OCI-LY1 (cell line): Measurements from ENCODE around the gene FILIP1L.

Source experiments
- H2AFZ ChIP-seq: fragments of 200-600 bp; sonication (generic), shearing (Covaris generic); 2 replicates; pipeline ENCODE4 v1.6.0; 2014; ENCODE audit warnings: antibody characterized with exemption, mild to moderate bottlenecking, low read length
- H3F3A ChIP-seq: fragments of 200-600 bp; sonication (generic), shearing (Covaris generic); 2 replicates; pipeline ENCODE4 v1.6.0; 2014; ENCODE audit warnings: mild to moderate bottlenecking, antibody characterized with exemption, low read length, moderate library complexity; ENCODE audit not compliant: insufficient read depth
- H3K27ac ChIP-seq: fragments of 200-600 bp; sonication (generic); 2 replicates; pipeline ENCODE4 v1.5.1; 2014; ENCODE audit warnings: low read length, mixed run types, mild to moderate bottlenecking, low read depth; ENCODE audit not compliant: poor library complexity, severe bottlenecking
- H3K27me3 ChIP-seq: fragments of 200-600 bp; sonication (generic); 2 replicates; pipeline ENCODE4 v1.6.0; 2014; ENCODE audit warnings: antibody characterized with exemption, mild to moderate bottlenecking, low read length, moderate library complexity; ENCODE audit not compliant: insufficient read depth
- H3K36me3 ChIP-seq: fragments of 200-600 bp; sonication (generic); 2 replicates; pipeline ENCODE4 v1.6.1; 2014; ENCODE audit warnings: mild to moderate bottlenecking, antibody characterized with exemption, low read length, moderate library complexity, mixed read lengths; ENCODE audit not compliant: insufficient read depth
- H3K4me1 ChIP-seq: fragments of 200-600 bp; sonication (generic); 2 replicates; pipeline ENCODE4 v1.5.1; 2014; ENCODE audit warnings: mild to moderate bottlenecking, low read length, moderate library complexity; ENCODE audit not compliant: insufficient read depth, severe bottlenecking
- H3K4me2 ChIP-seq: fragments of 200-600 bp; sonication (generic), shearing (Covaris generic); 2 replicates; pipeline ENCODE4 v1.6.1; 2014; ENCODE audit warnings: low read length
- H3K4me3 ChIP-seq: fragments of 200-600 bp; sonication (generic); 2 replicates; pipeline ENCODE4 v1.5.1; 2014; ENCODE audit warnings: low read length, low read depth, mild to moderate bottlenecking, mixed read lengths; ENCODE audit not compliant: poor library complexity, severe bottlenecking
- H3K79me2 ChIP-seq: fragments of 200-600 bp; shearing (Covaris generic); 2 replicates; pipeline ENCODE4 v1.6.1; 2016; ENCODE audit warnings: mixed run types, low read length, mixed read lengths; ENCODE audit not compliant: insufficient read depth
- H3K9ac ChIP-seq: fragments of 200-600 bp; sonication (generic), shearing (Covaris generic); 2 replicates; pipeline ENCODE4 v1.6.1; 2014; ENCODE audit warnings: mild to moderate bottlenecking, low read length, mixed read lengths
- H3K9me2 ChIP-seq: fragments of 200-600 bp; sonication (generic), shearing (Covaris generic); 2 replicates; pipeline ENCODE4 v1.6.1; 2014; ENCODE audit warnings: low read depth, mild to moderate bottlenecking, low read length, mixed read lengths
- H3K9me3 ChIP-seq: fragments of 200-600 bp; shearing (Covaris generic); 2 replicates; pipeline ENCODE4 v1.6.1; 2014; ENCODE audit warnings: low read length, mixed read lengths
- H4K20me1 ChIP-seq: fragments of 200-600 bp; sonication (generic), shearing (Covaris generic); 2 replicates; pipeline ENCODE4 v1.6.0; 2016; ENCODE audit warnings: mild to moderate bottlenecking, low read length; ENCODE audit not compliant: insufficient read depth
- EZH2 ChIP-seq: fragments of 200-600 bp; sonication (generic), shearing (Covaris generic); IDR thresholded peaks from 2 replicates; pipeline ENCODE4 v1.8.0; 2017; ENCODE audit warnings: borderline replicate concordance, mixed run types, mild to moderate bottlenecking, antibody characterized with exemption, low read length, moderate library complexity, mixed read lengths
- TF ChIP-seq, protein P1 (sequence below): fragments of 200-600 bp; sonication (generic), shearing (Covaris generic); IDR thresholded peaks from 2 replicates; pipeline ENCODE4 v1.5.1; 2017; ENCODE audit warnings: mild to moderate bottlenecking, antibody characterized with exemption, low read length, moderate library complexity, mixed read lengths

Gene FILIP1L

DNA sequence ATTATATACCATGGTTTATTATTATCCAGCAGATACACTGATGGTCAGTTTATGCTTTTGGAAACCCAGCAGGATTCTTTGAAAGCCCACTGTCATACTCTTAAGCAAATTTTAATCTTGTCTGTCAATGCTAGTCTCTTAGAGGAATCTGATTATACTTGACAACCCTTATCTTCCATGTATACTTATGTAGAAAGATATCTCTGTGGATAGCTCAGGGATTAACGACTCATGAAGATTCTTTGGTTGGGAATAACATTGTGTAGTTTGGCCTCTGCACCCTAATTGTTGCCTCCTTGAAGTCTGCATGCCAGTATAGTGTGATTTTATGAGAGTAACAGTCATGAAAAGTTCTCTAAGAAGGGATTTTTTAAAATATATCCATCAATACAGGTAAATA lies 33.0 kb downstream of the FILIP1L start:
- Histone ChIP-seq H3K36me3 (no peaks in the 10 kb centered on the region), H4K20me1 (no peaks in the 10 kb centered on the region), H3K9me3 (no peaks in the 10 kb centered on the region), H3K4me1 (no peaks in the 10 kb centered on the region), H3K79me2 (no peaks in the 10 kb centered on the region), H2AFZ (no peak overlapping the region), H3K4me2 (no peak overlapping the region), H3K27me3 (no peaks in the 10 kb centered on the region), H3K9me2 (no peaks in the 10 kb centered on the region), H3F3A (no peaks in the 10 kb centered on the region), H3K4me3 (no peak overlapping the region), H3K9ac (no peak overlapping the region), H3K27ac (no peak overlapping the region)
- no peak for TF ChIP-seq EZH2
- TF ChIP-seq, protein P1, sequence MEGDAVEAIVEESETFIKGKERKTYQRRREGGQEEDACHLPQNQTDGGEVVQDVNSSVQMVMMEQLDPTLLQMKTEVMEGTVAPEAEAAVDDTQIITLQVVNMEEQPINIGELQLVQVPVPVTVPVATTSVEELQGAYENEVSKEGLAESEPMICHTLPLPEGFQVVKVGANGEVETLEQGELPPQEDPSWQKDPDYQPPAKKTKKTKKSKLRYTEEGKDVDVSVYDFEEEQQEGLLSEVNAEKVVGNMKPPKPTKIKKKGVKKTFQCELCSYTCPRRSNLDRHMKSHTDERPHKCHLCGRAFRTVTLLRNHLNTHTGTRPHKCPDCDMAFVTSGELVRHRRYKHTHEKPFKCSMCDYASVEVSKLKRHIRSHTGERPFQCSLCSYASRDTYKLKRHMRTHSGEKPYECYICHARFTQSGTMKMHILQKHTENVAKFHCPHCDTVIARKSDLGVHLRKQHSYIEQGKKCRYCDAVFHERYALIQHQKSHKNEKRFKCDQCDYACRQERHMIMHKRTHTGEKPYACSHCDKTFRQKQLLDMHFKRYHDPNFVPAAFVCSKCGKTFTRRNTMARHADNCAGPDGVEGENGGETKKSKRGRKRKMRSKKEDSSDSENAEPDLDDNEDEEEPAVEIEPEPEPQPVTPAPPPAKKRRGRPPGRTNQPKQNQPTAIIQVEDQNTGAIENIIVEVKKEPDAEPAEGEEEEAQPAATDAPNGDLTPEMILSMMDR: no peak

DNA sequence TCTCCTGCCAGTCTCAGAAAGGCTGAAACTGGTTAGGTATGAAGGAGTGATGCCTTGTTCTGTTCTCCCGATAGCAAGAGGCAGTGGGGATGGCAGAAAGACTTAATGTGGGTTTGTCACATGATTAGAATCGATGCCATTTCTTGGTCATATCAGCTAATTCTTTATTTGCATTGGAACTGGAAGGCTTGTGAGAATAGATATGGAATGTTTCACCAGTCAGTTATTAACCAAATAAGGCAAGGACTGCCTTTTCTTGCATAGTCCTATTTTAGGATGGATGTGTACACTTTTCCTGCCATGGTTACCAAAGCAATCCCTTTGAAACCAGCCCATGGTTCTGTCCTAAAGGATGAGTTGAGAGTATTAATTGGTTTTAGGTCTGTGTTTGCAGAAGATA lies 33.7 kb downstream of the FILIP1L start:
- Histone ChIP-seq H3K4me3 (no peak overlapping the region), H3K27ac (no peak overlapping the region), H4K20me1 (no peaks in the 10 kb centered on the region), H3K36me3 (no peaks in the 10 kb centered on the region), H2AFZ (no peak overlapping the region), H3K4me2 (no peak overlapping the region), H3K9me3 (no peaks in the 10 kb centered on the region), H3K4me1 (no peaks in the 10 kb centered on the region), H3K79me2 (no peaks in the 10 kb centered on the region), H3K9me2 (no peaks in the 10 kb centered on the region), H3K9ac (no peak overlapping the region), H3K27me3 (no peaks in the 10 kb centered on the region), H3F3A (no peaks in the 10 kb centered on the region)
- no peak for TF ChIP-seq EZH2
- TF ChIP-seq, protein P1: no peak

DNA sequence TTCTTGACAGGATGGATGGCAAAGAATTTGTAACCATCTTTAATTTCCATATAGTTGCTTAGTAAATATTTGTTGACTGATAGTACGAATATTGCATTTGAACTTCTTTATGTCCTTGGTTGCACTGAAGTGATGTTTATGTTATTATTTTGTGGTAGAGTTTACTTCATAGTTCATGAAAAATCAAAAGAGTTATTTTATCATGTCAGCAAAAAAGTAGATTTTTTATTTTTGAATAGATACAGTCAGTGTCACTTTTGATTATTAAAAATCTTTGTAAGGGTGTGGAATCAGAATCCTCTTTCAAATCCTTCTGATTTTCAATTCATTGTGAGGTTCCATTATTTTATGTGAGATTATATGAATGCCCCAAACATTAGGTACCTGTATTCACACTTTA lies 35.0 kb downstream of the FILIP1L start:
- Histone ChIP-seq H3K79me2 (no peaks in the 10 kb centered on the region), H3K27me3 (no peaks in the 10 kb centered on the region), H3K9me3 (no peaks in the 10 kb centered on the region), H3K9me2 (no peaks in the 10 kb centered on the region), H3K4me2 (no peak overlapping the region), H2AFZ (no peak overlapping the region), H3F3A (no peaks in the 10 kb centered on the region), H3K27ac (no peak overlapping the region), H3K36me3 (no peaks in the 10 kb centered on the region), H3K4me1 (no peaks in the 10 kb centered on the region), H3K9ac (no peak overlapping the region), H3K4me3 (no peak overlapping the region), H4K20me1 (no peaks in the 10 kb centered on the region)
- TF ChIP-seq, protein P1: no peak
- no peak for TF ChIP-seq EZH2
